GM19452 (cell line): ENCODE results near the gene SLC10A7.

Experiments
- ATAC-seq: cut with Tn5 transposase; IDR thresholded peaks from one replicate; pipeline ENCODE4 v1.9.1; 2021; ENCODE audit not compliant: unreplicated experiment

SLC10A7 gene

DNA sequence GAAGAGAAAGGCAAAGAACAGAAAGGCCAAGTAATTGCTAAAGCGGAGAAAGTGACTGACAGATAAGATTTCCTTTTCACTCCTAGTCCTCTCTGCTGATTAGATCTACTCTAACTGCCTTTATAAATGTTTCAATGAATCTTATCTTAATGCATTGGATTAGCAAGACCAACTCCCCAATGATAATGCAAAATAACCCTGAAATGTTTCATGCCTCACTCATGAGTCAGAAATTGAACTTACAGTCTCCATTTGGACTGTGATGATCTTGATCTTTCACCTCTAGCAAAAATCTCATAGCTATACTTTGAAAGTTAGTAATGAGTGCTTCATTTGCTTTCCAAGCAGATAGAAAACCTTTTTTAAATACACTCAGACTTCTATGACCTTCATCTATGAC lies 26.5 kb downstream of the SLC10A7 start:
- no peak for ATAC-seq

DNA sequence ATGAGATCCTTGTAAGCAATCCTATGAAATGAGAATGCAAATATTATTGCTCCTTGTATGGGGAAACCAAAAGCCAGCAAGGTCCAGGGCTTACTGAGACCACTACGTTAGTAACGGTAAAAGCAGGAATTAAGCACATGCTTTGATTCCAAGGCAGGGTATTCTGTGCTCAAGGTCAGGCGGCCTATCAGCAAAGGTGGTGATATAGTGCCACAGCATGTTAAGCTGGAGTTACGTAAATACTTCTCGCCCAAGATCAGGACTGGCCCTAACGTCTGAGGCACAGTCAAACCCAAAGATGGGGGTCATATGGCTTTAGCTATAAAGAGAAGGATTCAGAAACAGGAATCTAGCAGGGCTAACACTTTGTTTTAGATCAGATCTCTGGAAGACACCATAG lies 27.6 kb downstream of the SLC10A7 start:
- no peak for ATAC-seq

GRCh38 chr4:146490106-146490505 lies 31.6 kb downstream of the SLC10A7 start:
- no peak for ATAC-seq

DNA sequence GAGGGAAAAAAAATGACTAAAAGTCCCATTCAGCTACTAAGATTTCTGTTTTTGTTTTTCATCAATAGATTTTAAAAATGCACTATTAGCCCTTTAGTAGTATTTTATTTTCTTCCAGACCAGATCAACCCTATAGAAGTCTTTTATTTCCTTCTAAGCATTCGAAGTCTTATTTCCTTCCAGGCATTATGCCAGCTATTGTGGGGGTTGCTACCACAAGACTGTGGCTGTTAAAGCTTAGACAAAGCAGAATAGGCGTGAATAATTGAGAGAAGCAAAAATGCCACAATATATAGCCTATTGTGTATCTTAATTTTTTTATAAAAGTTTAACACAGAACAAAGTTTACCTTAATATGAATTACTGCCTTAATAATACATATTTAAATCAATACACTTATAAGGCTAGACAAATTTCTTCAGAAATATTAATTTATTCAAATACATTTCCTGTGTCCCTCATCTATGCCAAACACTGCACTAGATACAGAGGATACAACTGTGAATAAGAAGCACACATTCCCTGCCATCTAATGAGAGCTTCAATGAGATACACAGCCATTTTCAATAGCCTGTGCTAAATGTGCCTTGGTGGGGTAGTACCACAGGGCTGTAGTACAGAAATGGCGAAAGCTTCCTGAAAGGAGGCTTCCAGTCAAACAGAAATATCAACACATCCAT lies 33.1 kb downstream of the SLC10A7 start:
- no peak for ATAC-seq

DNA sequence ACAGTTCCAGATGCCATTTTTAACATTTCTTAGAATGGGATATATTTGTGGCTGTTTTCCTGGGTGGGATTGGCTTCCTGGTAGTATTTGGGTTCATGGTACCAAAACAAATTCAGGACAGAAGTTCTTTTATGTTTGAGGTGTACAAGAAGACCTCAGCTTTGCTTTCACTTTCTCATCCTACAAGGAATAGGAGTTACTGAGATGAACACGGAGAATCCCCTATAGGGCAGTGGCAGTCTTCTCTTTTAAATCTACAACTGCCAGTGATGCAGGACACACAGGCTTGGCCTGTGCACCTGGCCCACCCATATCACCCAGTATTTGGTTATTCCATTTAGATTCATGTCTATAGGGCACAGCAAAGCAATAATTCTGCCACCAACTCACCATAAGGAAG lies 35.2 kb downstream of the SLC10A7 start:
- ATAC-seq: peak; percentile 77

- peak; percentile 64 for ATAC-seq
Observed at GRCh38 chr4:146485968-146486367, 35.8 kb downstream of the SLC10A7 start.

DNA sequence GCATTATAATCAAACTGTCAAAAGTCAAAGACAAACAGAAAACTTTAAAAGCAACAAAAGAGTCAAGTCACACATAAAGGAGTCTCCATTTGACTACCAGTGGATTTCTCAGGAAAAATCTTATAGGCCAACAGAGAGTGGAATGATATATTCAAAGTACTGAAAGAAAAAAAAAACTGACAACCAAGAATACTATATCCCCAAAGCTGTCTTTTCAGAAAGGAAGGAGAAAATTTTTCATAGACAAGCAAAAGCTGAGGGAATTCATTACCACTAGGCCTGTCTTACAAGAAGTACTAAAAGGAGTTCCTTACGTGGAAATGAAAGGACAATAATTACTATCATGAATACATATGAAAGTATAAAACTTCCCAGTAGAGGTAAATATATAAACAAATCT lies 39.0 kb downstream of the SLC10A7 start:
- no peak for ATAC-seq

- ATAC-seq: no peak
Observed at GRCh38 chr4:146481246-146481645, 40.5 kb downstream of the SLC10A7 start.

GRCh38 chr4:146478009-146478408 lies 43.7 kb downstream of the SLC10A7 start:
- no peak for ATAC-seq

- ATAC-seq: no peak
Observed at GRCh38 chr4:146477054-146477453, 44.7 kb downstream of the SLC10A7 start.

- ATAC-seq: no peak
Observed at GRCh38 chr4:146472404-146472803, 49.3 kb downstream of the SLC10A7 start.

DNA sequence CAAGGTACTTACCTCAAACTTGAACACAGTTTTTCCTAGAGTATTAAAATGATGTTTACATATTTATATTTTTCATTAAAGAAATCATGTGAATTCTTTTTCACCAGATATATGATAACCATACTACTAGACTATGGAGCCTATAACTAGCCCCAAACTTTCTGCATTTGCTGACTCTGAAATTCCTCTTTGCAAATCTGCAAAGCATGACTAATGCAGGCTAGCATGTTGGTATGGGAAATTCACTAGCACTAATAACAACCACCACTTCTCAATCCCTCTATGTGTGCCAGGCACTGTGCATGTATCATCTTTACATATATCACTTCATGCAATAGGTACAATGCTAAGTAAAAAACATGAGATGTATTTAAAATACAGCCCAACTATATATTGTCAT lies 51.1 kb downstream of the SLC10A7 start:
- ATAC-seq: no peak

GRCh38 chr4:146469022-146469421 lies 52.7 kb downstream of the SLC10A7 start:
- ATAC-seq: no peak

DNA sequence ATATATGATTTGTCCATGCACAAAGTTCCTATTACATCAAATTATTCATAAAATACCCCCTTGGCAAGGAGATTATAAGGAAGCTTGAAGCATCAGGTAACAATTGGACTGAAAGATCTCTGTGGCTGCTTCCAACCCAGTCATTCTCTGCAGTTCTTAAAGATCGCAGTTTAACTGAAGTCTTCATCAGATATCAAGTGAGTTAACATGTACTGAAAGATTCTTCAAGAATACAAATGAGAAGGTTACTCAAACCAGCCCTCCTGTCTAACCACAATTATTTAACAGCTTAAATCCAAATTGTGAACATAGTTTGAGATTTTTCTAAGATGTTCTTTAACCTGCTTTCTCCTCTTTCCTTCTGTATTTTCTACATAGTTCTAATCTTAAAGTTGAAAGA lies 56.1 kb downstream of the SLC10A7 start:
- ATAC-seq: no peak

GRCh38 chr4:146462251-146462650 lies 59.5 kb downstream of the SLC10A7 start:
- no peak for ATAC-seq

DNA sequence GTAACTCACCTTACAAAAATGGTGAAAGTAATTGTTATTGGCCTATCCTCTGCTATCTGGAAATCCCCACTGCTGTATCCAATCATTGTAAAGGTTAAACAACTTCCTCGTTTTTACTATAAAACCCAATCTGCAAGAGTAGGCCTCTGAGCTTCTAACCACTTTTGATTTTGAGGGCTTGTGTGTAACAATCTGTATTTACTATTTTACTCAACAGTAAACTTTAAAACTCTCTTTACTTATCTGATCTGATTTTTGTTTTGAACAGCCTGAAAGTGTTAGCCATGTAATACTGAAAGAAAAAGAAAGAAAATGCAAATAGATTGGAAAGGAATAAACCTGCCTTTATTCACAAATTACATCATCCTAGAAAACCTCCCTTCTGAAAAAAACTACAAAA lies 63.1 kb downstream of the SLC10A7 start:
- peak; percentile 88 for ATAC-seq

GRCh38 chr4:146456681-146457080 lies 65.1 kb downstream of the SLC10A7 start:
- ATAC-seq: no peak

GRCh38 chr4:146453181-146453807 lies 68.4 kb downstream of the SLC10A7 start:
- ATAC-seq: no peak

GRCh38 chr4:146450524-146450923 lies 71.2 kb downstream of the SLC10A7 start:
- peak; percentile 85 for ATAC-seq

DNA sequence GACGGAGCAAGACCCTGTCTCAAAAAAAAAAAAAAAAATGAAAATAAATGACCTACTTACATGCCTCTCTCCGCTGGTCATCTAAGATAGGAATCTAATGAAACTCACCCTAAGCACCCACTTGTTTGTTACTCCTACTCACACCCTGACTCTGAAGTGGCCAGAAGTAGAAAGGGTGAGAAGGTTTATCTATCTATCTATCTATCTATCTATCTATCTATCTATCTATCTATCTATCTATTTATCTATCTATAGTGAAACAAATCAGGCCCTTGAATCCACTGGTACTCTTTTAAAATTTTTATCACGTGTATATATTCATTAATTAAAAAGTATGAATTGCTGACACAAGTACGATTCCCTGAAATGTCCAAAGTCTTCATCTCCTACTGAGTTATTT lies 75.2 kb downstream of the SLC10A7 start:
- no peak for ATAC-seq

DNA sequence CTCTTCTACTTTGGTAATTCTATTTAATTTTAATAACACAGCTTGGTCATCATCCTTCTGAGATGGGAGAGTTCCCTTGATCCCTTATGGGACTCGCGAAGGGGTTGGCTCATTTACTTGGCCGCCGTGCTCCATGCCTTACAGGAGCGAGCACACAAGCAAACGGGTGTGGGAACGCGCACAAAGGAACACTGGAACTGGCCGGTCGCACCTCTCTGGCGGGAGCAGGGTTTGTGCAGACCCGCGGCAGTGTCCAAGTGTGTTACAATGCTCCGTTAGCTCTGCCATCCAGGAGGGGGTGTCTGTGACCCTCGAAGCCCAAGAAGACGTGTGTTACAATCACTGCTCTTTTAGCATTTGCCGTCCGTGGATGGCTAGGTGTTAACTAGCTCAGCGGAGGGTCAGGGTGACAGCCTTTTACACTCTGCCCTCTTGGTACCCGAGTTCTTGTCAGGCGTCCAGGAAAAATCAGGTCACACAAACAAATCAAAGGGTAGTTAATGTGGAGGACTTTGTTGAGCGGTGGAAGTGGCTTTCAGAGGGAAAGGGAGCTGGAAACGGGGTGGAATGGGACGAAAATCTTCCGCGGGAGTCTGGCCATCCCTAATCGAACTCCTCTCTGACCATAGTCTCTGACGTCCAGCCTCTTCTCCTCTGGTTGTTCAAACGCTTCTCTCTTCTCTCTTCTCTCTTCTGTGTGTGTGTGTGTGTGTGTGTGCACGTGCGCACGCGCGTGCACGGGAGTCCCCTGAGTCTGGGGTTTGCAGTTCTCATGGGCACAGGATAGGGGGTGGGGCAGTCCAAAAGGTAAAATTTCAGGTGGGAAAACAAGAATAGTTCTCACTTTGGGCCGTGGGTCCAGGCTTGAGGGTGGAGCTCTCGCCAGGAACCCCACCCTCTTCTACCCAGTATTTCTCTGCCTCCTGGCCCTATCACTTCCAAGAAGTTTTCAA lies 76.3 kb downstream of the SLC10A7 start:
- ATAC-seq: no peak

DNA sequence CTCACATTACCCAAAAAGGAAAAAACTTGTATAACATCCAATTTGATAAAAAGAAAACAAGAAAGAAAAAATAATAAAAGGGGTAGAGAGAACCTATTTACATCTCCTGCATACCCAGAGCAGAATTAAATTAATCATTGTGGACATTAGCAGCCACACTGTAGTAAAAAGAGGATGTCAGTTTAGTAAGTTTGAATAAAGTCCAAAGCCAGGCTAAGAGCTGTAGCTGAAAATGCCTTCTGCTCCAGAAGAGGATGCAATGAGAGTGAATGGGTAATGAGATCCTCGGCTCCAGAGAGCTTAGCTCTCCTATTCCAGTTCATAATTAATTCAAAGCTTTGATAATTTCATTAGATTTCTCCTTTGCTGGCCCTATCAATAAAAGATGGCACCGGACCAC lies 78.2 kb downstream of the SLC10A7 start:
- ATAC-seq: no peak
